IPS DF 19.7 (cell line): Measurements from ENCODE around the gene EDNRA.

ENCODE experiments used
- DNase-seq: peaks from one replicate; pipeline ENCODE4 v3.0.0-alpha.2; 2013; ENCODE audit warnings: low read depth, low spot score

The EDNRA gene

GRCh38 chr4:147496500-147496899 is 15.6 kb downstream of the EDNRA start:
- no peak for DNase-seq

- DNase-seq, result no peak
Observed at GRCh38 chr4:147498031-147498660, 17.2 kb downstream of the EDNRA start.

- DNase-seq, result no peak
Observed at GRCh38 chr4:147508346-147508745, 27.4 kb downstream of the EDNRA start.

GRCh38 chr4:147509386-147509785 is 28.5 kb downstream of the EDNRA start:
- no peak for DNase-seq

- no peak for DNase-seq
Observed at GRCh38 chr4:147510962-147511668, 30.2 kb downstream of the EDNRA start.

- DNase-seq, result no peak
Observed at GRCh38 chr4:147513091-147513490, 32.2 kb downstream of the EDNRA start.

GRCh38 chr4:147513952-147514351 is 33.1 kb downstream of the EDNRA start:
- no peak for DNase-seq

GRCh38 chr4:147515220-147515936 is 34.5 kb downstream of the EDNRA start:
- DNase-seq, result no peak

GRCh38 chr4:147516133-147516532 is 35.2 kb downstream of the EDNRA start:
- DNase-seq, result no peak

- DNase-seq, result no peak
Observed at GRCh38 chr4:147518086-147518485, 37.2 kb downstream of the EDNRA start.

GRCh38 chr4:147518846-147519767 is 38.2 kb downstream of the EDNRA start:
- peak; percentile 42 for DNase-seq

GRCh38 chr4:147524601-147525000 is 43.7 kb downstream of the EDNRA start:
- DNase-seq, result no peak

- no peak for DNase-seq
Observed at GRCh38 chr4:147525494-147526271, 44.8 kb downstream of the EDNRA start.

- DNase-seq, result no peak
Observed at GRCh38 chr4:147526272-147526654, 45.4 kb downstream of the EDNRA start.

- no peak for DNase-seq
Observed at GRCh38 chr4:147528054-147528453, 47.2 kb downstream of the EDNRA start.

- no peak for DNase-seq
Observed at GRCh38 chr4:147530134-147530533, 49.2 kb downstream of the EDNRA start.

- no peak for DNase-seq
Observed at GRCh38 chr4:147530723-147531122, 49.8 kb downstream of the EDNRA start.

- DNase-seq, result no peak
Observed at GRCh38 chr4:147532896-147533295, 52.0 kb downstream of the EDNRA start.

GRCh38 chr4:147533331-147533730 is 52.4 kb downstream of the EDNRA start:
- DNase-seq, result no peak

- no peak for DNase-seq
Observed at GRCh38 chr4:147535124-147535523, 54.2 kb downstream of the EDNRA start.

- no peak for DNase-seq
Observed at GRCh38 chr4:147538711-147539110, 57.8 kb downstream of the EDNRA start.
